Stomach (tissue), 9 donors: ENCODE results near the gene PODXL2. TPM values are rescaled to one million over a fixed set of nuclear protein-coding genes. Genes with fewer than 3 reads are reported as not detected.

Experiments
- DNase-seq, 2 donors: peaks; one replicate each; pipeline versions ENCODE4 v3.0.0 to v3.0.0-alpha.2; 2013 to 2019
- H3K27ac ChIP-seq, 5 donors: fragments of 200-600 bp in 4 of 5; sonication (generic) in 4 of 5; one replicate each; pipeline ENCODE4 v1.5.1; 2013 to 2019; ENCODE audit warnings: mild to moderate bottlenecking in 1 of 5, moderate library complexity in 1 of 5
- H3K27me3 ChIP-seq, 3 donors: fragments of 200-600 bp; sonication (generic); one replicate each; pipeline ENCODE4 v1.5.1; 2017 to 2019; ENCODE audit warnings: mixed run types in 1 of 3
- H3K36me3 ChIP-seq, 4 donors: fragments of 200-600 bp; sonication (generic); 1 replicate in 3 of 4; 2 replicates in 1 of 4; pipeline ENCODE4 v1.5.1; 2016 to 2019
- H3K4me1 ChIP-seq, 4 donors: fragments of 200-600 bp; sonication (generic); one replicate each; pipeline ENCODE4 v1.5.1; 2016 to 2019
- H3K4me3 ChIP-seq, 4 donors: fragments of 200-600 bp; sonication (generic) in 3 of 4; one replicate each; pipeline ENCODE4 v1.5.1; 2016 to 2019; ENCODE audit warnings: mild to moderate bottlenecking in 1 of 4
- H3K9me3 ChIP-seq, 4 donors: fragments of 200-600 bp; sonication (generic); one replicate each; pipeline ENCODE4 v1.5.1; 2016 to 2019
- EP300 ChIP-seq: sonication (generic); formaldehyde crosslinking; IDR thresholded peaks from one replicate; pipeline ENCODE4 v1.6.1; 2017; ENCODE audit warnings: antibody characterized with exemption
- POLR2A ChIP-seq, 4 donors: fragments of 450-650 bp; IDR thresholded peaks; one replicate each; pipeline ENCODE4 v1.6.1; 2016; ENCODE audit warnings: antibody characterized with exemption in 4 of 4, control low read depth in 2 of 4, mild to moderate bottlenecking in 1 of 4, moderate library complexity in 1 of 4
- POLR2AphosphoS5 ChIP-seq, 3 donors: sonication (generic); formaldehyde crosslinking; IDR thresholded peaks; one replicate each; pipeline ENCODE4 v1.6.1; 2016; ENCODE audit warnings: antibody characterized with exemption in 3 of 3
- WGBS, 5 donors: extraction: QIAGEN DNeasy Blood & Tissue Kit in 3 of 5; methylation state at CpG; one replicate each; pipeline versions ENCODE4 v1.1.5 to v1.1.7; 2013 to 2018; 5-methylcytosine and 5-hydroxymethylcytosine counted together
- intact Hi-C: fragments of 100-400 bp; cut with DNase I; formaldehyde crosslinking; loops from one replicate; pipeline ENCODE4 v1.15.1; 2023; ENCODE audit warnings: low total_unique reads
- polyA plus RNA-seq, 3 donors: library from polyadenylated mRNA; stranded (reverse); fragments of 200-250 nt; gene quantifications; one replicate each; pipeline ENCODE4 v1.2.3, GENCODE V29; 2013
- total RNA-seq, 5 donors: library from RNA; depleted of rRNA; stranded (reverse); fragments of >200 nt; gene quantifications; one replicate each; pipeline versions ENCODE4 v1.1.0 to v1.2.3, GENCODE V29; 2014 to 2016
- TF ChIP-seq, protein P1 (sequence below), 7 experiments: fragments of 450-650 bp in 4 of 7; fragments of 200-600 bp in 3 of 7; sonication (generic) in 3 of 7; IDR thresholded peaks; one replicate each; pipeline ENCODE4 v1.5.1; 2016 to 2019; ENCODE audit warnings: antibody characterized with exemption in 7 of 7, control low read depth in 2 of 7, mild to moderate bottlenecking in 1 of 7
- donor health status: healthy with polysubstance abuse.
- donor health status: Bipolar disorder and iron deficiency.
- donor health status: healthy.

PODXL2 gene
- total and polyA plus RNA-seq, 8 donors = 5.3 to 50.9 (median 12.1) TPM

DNA sequence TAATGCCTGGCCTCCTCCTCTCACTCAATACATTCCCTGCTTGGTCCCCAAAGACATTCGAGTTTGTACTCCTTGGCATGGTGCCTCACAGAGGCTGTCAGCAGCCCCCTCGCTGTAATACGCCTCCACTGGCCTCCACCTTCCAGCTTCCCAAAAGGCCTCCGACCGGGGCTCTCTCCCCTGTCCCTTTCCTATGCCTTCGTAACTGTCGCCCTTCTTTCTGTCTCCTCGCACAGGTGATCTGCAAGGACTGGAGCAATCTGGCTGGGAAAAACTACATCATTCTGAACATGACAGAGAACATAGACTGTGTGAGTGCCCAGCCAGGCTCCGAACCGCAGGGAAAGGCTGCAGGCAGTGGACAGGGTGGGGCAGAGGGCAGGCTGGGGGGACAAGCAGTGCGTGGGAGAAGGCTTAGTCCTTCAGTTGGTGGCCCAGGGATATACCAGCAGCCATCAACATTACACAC lies 33.0 kb downstream of the PODXL2 start:
- Histone ChIP-seq H3K36me3 (peaks cover 0 to 5% (median 0%) of the 10 kb centered on the region in 4 donors), H3K27ac (no peak overlapping the region), H3K4me3 (no peak overlapping the region), H3K4me1 (no peaks in the 10 kb centered on the region), H3K9me3 (no peaks in the 10 kb centered on the region), H3K27me3 (no peaks in the 10 kb centered on the region)
- TF ChIP-seq, protein P1, sequence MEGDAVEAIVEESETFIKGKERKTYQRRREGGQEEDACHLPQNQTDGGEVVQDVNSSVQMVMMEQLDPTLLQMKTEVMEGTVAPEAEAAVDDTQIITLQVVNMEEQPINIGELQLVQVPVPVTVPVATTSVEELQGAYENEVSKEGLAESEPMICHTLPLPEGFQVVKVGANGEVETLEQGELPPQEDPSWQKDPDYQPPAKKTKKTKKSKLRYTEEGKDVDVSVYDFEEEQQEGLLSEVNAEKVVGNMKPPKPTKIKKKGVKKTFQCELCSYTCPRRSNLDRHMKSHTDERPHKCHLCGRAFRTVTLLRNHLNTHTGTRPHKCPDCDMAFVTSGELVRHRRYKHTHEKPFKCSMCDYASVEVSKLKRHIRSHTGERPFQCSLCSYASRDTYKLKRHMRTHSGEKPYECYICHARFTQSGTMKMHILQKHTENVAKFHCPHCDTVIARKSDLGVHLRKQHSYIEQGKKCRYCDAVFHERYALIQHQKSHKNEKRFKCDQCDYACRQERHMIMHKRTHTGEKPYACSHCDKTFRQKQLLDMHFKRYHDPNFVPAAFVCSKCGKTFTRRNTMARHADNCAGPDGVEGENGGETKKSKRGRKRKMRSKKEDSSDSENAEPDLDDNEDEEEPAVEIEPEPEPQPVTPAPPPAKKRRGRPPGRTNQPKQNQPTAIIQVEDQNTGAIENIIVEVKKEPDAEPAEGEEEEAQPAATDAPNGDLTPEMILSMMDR (IDR thresholded peaks at IDR 0.05) = no peak
- no peak for TF ChIP-seq EP300
- no peak for TF ChIP-seq POLR2AphosphoS5 (IDR thresholded peaks at IDR 0.05)
- no peak for TF ChIP-seq POLR2A (IDR thresholded peaks at IDR 0.05)
- 90 to 92% (median 90%) methylated on average over 11 of the region's 11 CpGs for WGBS, 5 donors
- intact Hi-C loops = no loop called here
- DNase-seq = no peak

DNA sequence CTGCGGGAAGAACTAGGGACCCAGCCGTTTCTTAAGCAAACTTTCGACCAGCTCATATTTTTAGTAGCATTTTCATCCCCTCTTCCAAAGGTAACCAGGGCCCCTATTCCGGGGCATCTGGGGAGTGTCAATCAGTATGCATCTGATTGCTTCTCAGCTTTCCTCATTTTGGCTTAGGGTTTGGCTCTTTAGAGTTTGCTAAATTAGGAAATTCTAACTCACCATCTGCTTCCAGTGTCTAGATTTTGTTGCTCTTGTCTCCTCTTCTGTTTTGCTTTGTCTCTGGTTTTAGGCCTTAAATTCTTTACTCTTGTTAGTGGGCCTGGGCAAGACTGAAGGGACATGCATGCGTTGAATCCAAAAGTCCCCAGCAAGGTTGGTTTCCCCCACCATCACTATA lies 34.2 kb downstream of the PODXL2 start:
- no peaks in the 10 kb centered on the region for H3K4me1 ChIP-seq
- WGBS, 5 donors = 87 to 91% (median 90%) methylated on average over 5 of the region's 5 CpGs
- peaks cover 0 to 5% (median 0%) of the 10 kb centered on the region in 4 donors for H3K36me3 ChIP-seq
- H3K27ac ChIP-seq = no peak overlapping the region
- H3K4me3 ChIP-seq = no peak overlapping the region
- DNase-seq = no peak
- H3K27me3 ChIP-seq = no peaks in the 10 kb centered on the region
- intact Hi-C loops = no loop called here
- TF ChIP-seq POLR2AphosphoS5 (IDR thresholded peaks at IDR 0.05) (no peak), POLR2A (IDR thresholded peaks at IDR 0.05) (no peak), EP300 (no peak)
- TF ChIP-seq, protein P1 (IDR thresholded peaks at IDR 0.05) = no peak
- H3K9me3 ChIP-seq = no peaks in the 10 kb centered on the region

DNA sequence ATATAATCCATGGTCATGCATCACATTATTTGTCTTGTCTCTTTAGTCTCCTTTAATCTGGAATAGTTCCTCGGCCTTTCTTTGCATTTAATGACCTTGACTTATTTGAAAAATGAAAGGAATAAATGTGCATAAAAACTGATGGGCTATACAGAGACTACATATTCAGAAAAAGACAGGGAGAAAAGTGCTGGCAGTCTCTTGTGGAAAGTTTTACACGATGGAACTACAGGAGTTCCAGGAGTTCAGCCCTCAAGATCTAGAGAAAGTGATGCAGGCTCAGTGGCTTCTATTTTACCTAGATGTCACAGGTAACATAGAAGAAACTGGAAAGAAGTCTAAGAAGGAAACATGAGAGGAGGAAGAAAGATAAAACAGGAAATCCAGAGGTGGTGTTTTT lies 36.2 kb downstream of the PODXL2 start:
- Histone ChIP-seq H3K27ac (no peak overlapping the region), H3K4me3 (no peak overlapping the region), H3K36me3 (peaks cover 0 to 5% (median 0%) of the 10 kb centered on the region in 4 donors), H3K27me3 (no peaks in the 10 kb centered on the region), H3K4me1 (no peaks in the 10 kb centered on the region), H3K9me3 (no peaks in the 10 kb centered on the region)
- TF ChIP-seq, protein P1 (IDR thresholded peaks at IDR 0.05) = no peak
- TF ChIP-seq POLR2AphosphoS5 (IDR thresholded peaks at IDR 0.05) (no peak), EP300 (no peak), POLR2A (IDR thresholded peaks at IDR 0.05) (no peak)
- 75 to 87% (median 86%) methylated on average over 2 of the region's 2 CpGs for WGBS, 5 donors
- intact Hi-C loops = no loop called here
- DNase-seq = no peak

DNA sequence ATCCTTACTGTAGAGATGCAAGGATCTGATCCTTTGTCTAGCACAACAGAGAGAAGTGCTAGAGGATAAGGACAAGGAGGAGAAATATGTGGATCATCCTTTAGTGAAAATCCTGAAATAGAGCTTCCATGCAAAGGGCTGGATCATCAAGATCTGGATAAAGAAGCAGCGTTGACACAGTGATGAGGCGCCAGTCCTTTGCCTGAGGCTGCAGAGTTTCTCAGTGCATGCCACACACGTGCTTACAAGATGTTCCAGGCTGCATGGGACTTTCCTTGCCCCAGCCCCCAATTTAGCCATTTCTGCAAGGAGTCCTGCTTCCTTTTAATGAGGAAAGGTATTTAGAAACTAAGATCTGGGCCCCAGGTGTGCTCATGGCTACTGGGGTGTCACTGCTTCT lies 36.6 kb downstream of the PODXL2 start:
- no peak overlapping the region for H3K27ac ChIP-seq
- TF ChIP-seq EP300 (no peak), POLR2A (IDR thresholded peaks at IDR 0.05) (no peak), POLR2AphosphoS5 (IDR thresholded peaks at IDR 0.05) (no peak)
- TF ChIP-seq, protein P1 (IDR thresholded peaks at IDR 0.05) = no peak
- no peaks in the 10 kb centered on the region for H3K9me3 ChIP-seq
- 90 to 98% (median 95%) methylated on average over 3 of the region's 3 CpGs for WGBS, 5 donors
- H3K27me3 ChIP-seq = no peaks in the 10 kb centered on the region
- intact Hi-C loops = no loop called here
- H3K4me3 ChIP-seq = no peak overlapping the region
- H3K4me1 ChIP-seq = no peaks in the 10 kb centered on the region
- DNase-seq = no peak
- H3K36me3 ChIP-seq = peaks cover 0 to 5% (median 0%) of the 10 kb centered on the region in 4 donors
